Measurements from ENCODE around the gene SHOC1.

DNA sequence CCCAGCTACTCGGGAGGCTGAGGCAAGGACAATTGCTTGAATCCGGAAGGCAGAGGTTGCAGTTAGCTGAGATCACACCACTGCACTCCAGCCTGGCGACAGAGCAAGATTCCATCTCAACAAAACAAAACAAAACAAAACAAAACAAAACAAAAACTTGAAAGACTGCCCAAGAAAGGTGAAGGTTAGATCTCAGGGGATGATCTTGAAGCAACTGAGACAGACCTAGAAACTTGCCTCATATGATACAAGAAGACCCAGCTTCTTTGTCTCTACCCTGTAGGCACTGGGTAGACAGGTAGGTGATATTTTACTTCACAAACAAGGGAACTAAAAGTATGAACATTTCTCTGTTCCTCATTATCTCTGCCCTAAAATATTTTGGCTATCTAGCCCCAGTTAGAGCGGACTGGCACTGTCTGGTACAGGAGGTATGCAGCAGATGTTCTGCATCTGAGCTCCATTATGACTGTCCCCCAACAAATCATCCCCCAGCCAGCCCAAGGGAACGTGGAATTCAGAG lies 26.3 kb upstream of the SHOC1 start:
- TF ChIP-seq, protein P1, sequence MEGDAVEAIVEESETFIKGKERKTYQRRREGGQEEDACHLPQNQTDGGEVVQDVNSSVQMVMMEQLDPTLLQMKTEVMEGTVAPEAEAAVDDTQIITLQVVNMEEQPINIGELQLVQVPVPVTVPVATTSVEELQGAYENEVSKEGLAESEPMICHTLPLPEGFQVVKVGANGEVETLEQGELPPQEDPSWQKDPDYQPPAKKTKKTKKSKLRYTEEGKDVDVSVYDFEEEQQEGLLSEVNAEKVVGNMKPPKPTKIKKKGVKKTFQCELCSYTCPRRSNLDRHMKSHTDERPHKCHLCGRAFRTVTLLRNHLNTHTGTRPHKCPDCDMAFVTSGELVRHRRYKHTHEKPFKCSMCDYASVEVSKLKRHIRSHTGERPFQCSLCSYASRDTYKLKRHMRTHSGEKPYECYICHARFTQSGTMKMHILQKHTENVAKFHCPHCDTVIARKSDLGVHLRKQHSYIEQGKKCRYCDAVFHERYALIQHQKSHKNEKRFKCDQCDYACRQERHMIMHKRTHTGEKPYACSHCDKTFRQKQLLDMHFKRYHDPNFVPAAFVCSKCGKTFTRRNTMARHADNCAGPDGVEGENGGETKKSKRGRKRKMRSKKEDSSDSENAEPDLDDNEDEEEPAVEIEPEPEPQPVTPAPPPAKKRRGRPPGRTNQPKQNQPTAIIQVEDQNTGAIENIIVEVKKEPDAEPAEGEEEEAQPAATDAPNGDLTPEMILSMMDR (IDR thresholded peaks at IDR 0.05; ENCODE audit: low read length), result no peak
- no peak for TF ChIP-seq EZH2 (IDR thresholded peaks at IDR 0.05; ENCODE audit: borderline replicate concordance, low read length)
